ENCODE results near the gene GDPD5. TPM values are rescaled to one million over a fixed set of nuclear protein-coding genes. Genes with fewer than 3 reads are reported as not detected.

GDPD5 gene
- total and polyA plus RNA-seq, 2 donors (not counting 3 experiments of a cell fraction or from before 2014, with no cell fraction given) = 60.2 to 79.2 TPM

- dilution Hi-C loops (cut with MboI; ENCODE audit: extremely low pct_ligation_motif_present, low sequenced_read_pairs) = loop anchor here (10.0 kb wide), 1 partner anchor 87 kb away; no protein-coding TSS in a partner anchor
- Histone ChIP-seq H4K20me1 (replicated peaks; ENCODE audit: control insufficient read depth, extremely low read depth, insufficient read depth, low read length) (no peaks in the 10 kb centered on the region), H3K9me1 (replicated peaks; ENCODE audit: control insufficient read depth, extremely low read depth, insufficient read depth, low read length) (no peaks in the 10 kb centered on the region), H2AFZ (ENCODE audit: low read depth, low read length) (no peak overlapping the region), H3K27ac (ENCODE audit: insufficient read depth, low read depth, low read length) (no peak overlapping the region), H3K27me3 (ENCODE audit: control insufficient read depth in 2 of 2, insufficient read depth in 2 of 2, low read length in 2 of 2) (no peaks in the 10 kb centered on the region), H3K4me3 (replicated peaks in 1 of 3; ENCODE audit: insufficient read depth in 1 of 3, low read depth in 1 of 3, low read length in 3 of 3) (no peak overlapping the region), H3K9me3 (replicated peaks; ENCODE audit: control insufficient read depth, insufficient read depth, low read length) (no peaks in the 10 kb centered on the region), H3K9ac (replicated peaks; ENCODE audit: extremely low read depth, insufficient read depth, low read length) (no peak overlapping the region), H3K4me1 (ENCODE audit: control insufficient read depth, extremely low read depth, insufficient read depth, low read length) (peaks cover 10% of the 10 kb centered on the region), H3K36me3 (ENCODE audit: control insufficient read depth in 2 of 2, extremely low read depth in 1 of 2, insufficient read depth in 2 of 2, low read length in 2 of 2) (no peaks in the 10 kb centered on the region), H3K79me2 (ENCODE audit: control insufficient read depth, insufficient read depth, low read length) (no peaks in the 10 kb centered on the region), H3K4me2 (ENCODE audit: insufficient read depth, low read length) (no peak overlapping the region)
- ChIA-PET CTCF (interaction anchor here (0.8 to 7.2 kb wide), 13 partner anchors 8 to 251 kb away, joined by 3 to 115 read pairs (median 5); no protein-coding TSS in a partner anchor), POLR2A (no interaction called here)
- FAIRE-seq (no peak), DNase-seq (ENCODE audit: low read depth, low spot score) (no peak)
- no TSS peak for BruUV-seq (replicated peaks)
- intact Hi-C loops (cut with micrococcal nuclease) = no loop called here
- TF ChIP-seq MAX (IDR thresholded peaks at IDR 0.05; ENCODE audit: insufficient read depth, insufficient read length) (no peak), JUN (IDR thresholded peaks at IDR 0.05; ENCODE audit: borderline replicate concordance, insufficient read depth, insufficient read length, low read depth) (no peak), CTCF (IDR thresholded peaks at IDR 0.05; ENCODE audit: extremely low read depth in 1 of 2, insufficient read depth in 1 of 2, low read depth in 1 of 2, low read length in 2 of 2) (no peak), MYC (IDR thresholded peaks at IDR 0.05; ENCODE audit: low read depth, low read length) (no peak), FOS (IDR thresholded peaks at IDR 0.05; ENCODE audit: borderline replicate concordance, insufficient read depth, low read length) (no peak), POLR2AphosphoS5 (IDR thresholded peaks at IDR 0.05; ENCODE audit: insufficient read depth, low read depth, low read length) (no peak), POLR2A (IDR thresholded peaks at IDR 0.05; ENCODE audit: low read depth, low read length) (no peak), GATA2 (IDR thresholded peaks at IDR 0.05; ENCODE audit: insufficient read depth, insufficient read length, low read depth, low read length) (no peak), EZH2 (IDR thresholded peaks at IDR 0.05; ENCODE audit: borderline replicate concordance, low read depth, low read length, severe bottlenecking) (no peak)
Measured at GRCh38 chr11:75531325-75531724, 5.6 kb upstream of the GDPD5 start.

Data from endothelial cell of umbilical vein (primary cell).